NCI-H2196 treated with DMSO at 0.1 percent for 48 hours (cell line): ENCODE measurements around the gene TBX18.

ENCODE experiments used
- DNase-seq: peaks from one replicate; lab custom pipeline; 2025; ENCODE audit not compliant: unreplicated experiment; lab: John Stamatoyannopoulos, UW

The TBX18 gene

GRCh38 chr6:84749181-84749580 lies 15.2 kb downstream of the TBX18 start:
- DNase-seq, result no peak

- no peak for DNase-seq
These were observed 16.0 kb downstream of the TBX18 start for GRCh38 chr6:84748376-84748775.

- no peak for DNase-seq
These were observed 20.8 kb downstream of the TBX18 start for GRCh38 chr6:84743616-84744015.

- DNase-seq, result no peak
These were observed 24.0 kb downstream of the TBX18 start for GRCh38 chr6:84740385-84740784.

GRCh38 chr6:84739866-84740208 lies 24.6 kb downstream of the TBX18 start:
- DNase-seq, result no peak

- no peak for DNase-seq
These were observed 25.2 kb downstream of the TBX18 start for GRCh38 chr6:84738996-84739865.

- DNase-seq, result no peak
These were observed 30.5 kb downstream of the TBX18 start for GRCh38 chr6:84733889-84734288.

DNA sequence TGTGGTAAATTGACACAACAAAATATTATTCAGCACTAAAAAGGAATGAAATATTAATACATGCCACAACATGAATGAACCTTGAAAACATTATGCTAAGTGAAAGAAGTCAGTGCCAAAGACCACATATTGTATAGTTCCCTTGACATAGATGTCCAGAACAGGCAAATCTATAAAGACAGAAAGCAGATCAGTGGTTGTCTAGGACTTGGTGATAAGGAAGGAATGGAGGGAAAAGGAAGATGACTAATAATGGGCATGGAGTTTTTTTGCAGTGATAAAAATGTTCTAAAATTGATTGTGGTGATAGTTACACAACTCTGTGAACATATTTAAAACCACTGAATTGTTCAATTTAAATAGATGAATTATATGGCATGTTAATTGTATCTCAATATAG lies 32.5 kb downstream of the TBX18 start:
- no peak for DNase-seq

- no peak for DNase-seq
These were observed 33.0 kb downstream of the TBX18 start for GRCh38 chr6:84731401-84731800.

DNA sequence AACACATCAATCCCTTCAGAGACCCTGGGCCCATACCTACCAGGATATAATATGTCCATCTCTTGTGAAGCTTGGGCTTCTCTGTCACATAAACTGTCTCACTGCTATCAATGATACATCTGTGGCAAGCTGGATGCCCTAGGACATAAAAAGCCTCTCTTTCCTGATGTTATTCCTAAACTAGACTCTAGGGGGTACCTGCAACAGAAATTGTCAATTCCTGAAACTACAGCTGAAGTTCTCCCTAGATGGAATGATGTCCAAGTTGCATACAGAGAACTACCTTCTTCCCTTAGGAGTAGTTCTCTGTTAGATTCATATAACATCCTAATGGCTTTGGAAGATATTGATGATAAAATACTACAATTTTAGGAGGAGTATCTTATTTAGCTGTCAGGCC lies 35.8 kb downstream of the TBX18 start:
- no peak for DNase-seq

DNA sequence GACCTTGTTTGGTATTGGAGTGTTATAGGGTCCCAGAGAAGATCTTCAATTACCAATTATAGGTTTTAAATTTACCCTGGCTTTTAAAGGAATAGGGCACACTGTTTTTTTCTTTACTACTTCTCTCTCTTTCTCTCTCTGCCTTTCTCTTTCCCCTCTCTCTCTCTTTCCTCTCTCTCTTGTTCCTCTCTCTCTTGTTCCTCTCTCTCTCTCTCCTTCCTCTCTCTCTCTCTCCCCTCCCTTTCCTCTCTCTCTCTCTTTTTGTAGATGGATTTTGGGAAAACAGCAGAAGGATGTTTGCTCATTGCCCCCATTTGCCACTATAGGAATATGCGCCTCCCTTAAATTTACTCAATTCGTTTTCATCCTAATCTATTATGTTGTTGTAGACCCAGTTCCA lies 45.2 kb downstream of the TBX18 start:
- DNase-seq, result no peak

GRCh38 chr6:84718038-84718955 lies 46.1 kb downstream of the TBX18 start:
- DNase-seq, result no peak

DNA sequence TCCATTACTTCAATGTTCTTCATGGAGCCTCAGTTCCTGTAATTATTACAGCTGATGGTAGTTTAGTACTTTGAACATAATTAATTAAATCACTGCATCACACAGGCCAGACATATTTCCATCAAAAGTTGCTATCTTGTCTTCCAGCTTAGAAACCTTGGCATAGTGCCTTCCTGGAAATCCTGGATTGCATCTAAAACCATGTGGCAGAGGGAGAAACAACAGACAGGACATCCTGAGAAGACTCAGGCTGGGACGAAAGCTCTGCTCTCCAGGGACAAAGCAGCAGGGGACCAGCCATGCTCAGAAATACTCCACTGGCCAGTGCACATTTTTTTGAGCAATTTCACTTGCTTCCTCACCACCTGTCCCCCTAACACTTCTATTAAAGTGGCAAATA lies 55.3 kb downstream of the TBX18 start:
- DNase-seq, result no peak

- no peak for DNase-seq
These were observed 57.2 kb downstream of the TBX18 start for GRCh38 chr6:84707171-84707570.

DNA sequence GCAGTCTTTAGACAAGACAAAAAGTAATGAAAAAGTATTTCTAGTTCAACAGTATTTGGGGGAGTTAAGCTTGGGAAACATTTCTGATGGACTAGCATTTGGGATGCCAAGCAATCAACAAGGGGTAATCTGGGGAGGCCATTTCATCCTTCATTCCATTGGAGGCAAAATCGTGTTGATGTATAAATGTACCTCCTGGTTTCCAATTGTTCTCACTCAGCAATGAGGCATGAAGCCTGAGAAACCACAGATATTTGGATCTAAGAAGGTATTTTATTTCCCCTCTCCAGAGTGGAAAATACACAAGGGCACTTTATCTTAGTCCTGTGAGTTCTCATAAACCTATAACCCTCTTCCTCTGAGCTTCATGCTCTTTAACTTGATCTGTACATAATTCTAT lies 68.2 kb downstream of the TBX18 start:
- DNase-seq, result no peak

DNA sequence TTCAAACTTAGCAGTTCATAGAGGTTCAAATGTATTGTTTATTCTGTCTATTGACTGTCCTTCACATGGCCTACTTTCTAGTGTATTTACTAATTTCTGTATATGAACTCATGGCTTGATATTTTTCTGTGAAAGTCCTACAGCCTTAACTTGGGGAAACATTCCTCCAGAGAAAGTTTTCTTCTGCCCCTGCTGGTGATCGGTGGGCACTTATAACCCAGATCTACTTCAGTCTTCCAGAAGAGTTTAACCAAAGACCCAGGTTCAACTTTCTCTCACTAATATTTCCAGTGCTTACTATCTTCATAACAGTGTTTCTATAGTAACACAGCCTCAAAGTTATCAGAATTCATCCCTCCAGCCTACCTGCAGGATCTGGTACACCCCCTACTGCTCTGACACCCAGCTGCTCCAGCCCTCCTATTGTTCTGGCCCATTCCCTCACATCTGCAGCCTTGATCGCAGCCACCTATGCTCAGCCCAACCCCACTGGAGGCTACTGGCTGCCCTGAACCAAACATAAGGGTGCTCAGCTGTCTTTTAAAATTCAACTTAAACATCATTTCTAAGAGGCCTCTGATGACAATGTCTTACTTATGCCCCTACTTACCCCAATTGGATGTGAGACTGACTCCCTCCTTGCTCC lies 72.3 kb downstream of the TBX18 start:
- DNase-seq, result no peak

DNA sequence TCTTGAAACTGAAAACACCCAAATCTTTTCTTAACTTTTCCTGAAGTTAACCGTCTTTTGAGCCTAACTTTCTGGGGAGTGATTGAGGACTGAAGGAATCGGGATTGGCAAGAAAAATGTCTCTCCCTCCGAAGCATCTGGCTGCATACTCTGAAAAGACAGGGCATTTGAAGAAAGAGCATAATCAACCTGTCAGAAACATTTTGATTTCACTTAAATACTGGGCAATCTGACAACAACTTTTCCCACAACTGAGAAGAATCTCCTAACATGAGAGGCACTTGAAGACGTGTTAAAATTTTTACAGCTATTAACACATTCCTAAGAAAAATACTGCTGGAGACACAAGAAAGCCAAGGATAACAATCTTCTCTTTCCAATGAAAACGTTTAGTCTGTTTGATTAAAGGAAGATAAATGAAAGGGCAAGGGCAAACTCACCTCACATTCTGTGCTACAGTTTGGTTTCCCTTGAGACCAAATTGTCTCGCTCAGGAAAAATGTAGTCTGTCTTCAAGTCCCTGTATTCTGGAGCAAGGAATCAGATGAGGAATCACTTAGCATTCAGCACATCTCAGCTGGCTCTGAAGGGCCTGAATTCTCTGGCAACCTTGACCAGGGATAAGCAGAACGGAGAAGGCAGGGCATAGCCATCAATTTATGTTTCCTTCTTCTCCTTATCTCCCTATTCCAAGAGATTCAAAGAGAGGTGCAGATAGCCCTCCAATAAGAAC lies 76.1 kb downstream of the TBX18 start:
- no peak for DNase-seq

- DNase-seq, result no peak
These were observed 77.0 kb downstream of the TBX18 start for GRCh38 chr6:84687431-84687830.

GRCh38 chr6:84685983-84686584 lies 78.3 kb downstream of the TBX18 start:
- no peak for DNase-seq

DNA sequence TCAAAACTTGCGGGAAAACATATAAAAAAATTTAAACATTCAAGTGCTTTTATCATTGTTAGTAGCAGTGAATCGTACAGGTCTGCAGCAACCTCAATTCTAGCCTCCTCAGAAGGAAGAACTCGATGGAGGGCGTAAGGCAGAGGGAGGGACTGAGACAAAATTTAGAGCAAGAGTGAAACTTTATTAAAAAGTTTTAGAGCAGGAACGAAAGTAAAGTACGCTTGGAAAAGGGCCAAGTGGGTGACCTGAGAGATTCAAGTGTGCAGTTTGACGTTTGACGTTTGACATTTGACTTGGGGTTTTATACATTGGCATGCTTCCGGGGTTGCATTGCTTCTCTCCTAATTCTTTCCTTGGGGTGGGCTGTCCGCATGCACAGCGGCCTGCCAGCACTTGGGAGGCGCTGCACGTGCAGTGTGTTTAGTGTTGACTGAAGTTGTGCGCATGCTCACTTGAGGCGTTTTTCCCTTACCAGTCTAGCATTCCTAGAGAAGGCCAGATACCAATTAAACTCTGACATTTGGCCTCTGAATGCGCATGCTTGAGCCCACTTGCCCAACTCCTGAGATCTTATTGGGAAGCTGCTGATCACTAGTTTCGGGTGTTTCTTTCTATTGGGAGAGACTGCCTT lies 82.6 kb downstream of the TBX18 start:
- no peak for DNase-seq
